ENCODE measurements around the gene YTHDF2.

YTHDF2 gene

DNA sequence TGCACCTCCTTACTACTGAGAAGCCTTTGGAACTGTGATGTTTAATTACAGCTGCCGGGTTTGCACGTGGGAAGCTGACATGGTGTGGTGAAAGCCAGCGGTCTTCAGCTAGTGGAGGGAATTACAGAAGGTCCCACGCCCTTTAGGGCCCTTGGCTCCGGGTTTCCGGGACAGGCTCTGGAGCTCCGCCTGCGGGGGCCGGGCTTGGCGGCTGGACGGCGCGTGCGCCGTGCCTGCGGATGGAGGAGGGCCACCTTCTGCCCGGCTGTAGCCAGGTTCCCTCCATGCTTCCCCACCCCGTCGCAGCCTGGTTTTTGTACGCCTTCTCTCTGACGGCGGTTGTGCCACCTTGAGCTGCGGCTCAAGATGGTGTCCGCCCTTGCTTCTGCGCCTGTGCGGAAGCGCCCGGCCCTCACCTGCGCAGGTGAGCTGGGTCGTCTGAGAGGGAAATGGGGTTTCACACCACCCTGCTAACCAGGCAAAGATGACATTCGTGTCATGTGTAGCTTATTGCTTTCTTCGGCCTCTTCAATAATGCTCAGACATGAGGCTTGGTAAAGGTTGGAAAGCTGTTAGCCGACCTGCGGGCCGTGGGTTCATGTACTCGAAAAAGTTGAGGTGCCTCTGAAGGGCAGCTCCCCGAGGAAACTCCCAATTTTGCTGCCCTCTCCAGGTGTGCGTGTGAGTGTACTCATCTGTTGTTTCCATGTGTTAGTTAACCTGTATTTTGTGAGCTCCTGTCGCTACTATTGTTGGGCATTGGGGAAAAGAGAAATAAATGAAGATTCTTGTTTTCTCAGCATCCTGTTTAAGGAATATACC lies 38.6 kb downstream of the YTHDF2 start:
- no peaks in the 10 kb centered on the region for H3K79me2 ChIP-seq (ENCODE audit: control insufficient read depth, insufficient read depth, low read length)
- no peaks in the 10 kb centered on the region for H3K27me3 ChIP-seq (ENCODE audit: insufficient read depth, low read length, poor library complexity)
- no peak overlapping the region for H3K18ac ChIP-seq (ENCODE audit: low read length)
- H4K5ac ChIP-seq (ENCODE audit: low read length) = no peak overlapping the region
- H2BK120ac ChIP-seq (ENCODE audit: low read depth, low read length) = no peak overlapping the region
- H3K23ac ChIP-seq (ENCODE audit: low read length) = no peak overlapping the region
- H3K4ac ChIP-seq (ENCODE audit: low read depth, low read length) = no peak overlapping the region
- H2AK5ac ChIP-seq (ENCODE audit: low read length) = no peak overlapping the region
- H3K27ac ChIP-seq (ENCODE audit: low read depth, low read length) = no peak overlapping the region
- no peaks in the 10 kb centered on the region for H3K79me1 ChIP-seq (ENCODE audit: low read length)
- H2BK5ac ChIP-seq (ENCODE audit: low read length) = no peak overlapping the region
- peaks cover 1% of the 10 kb centered on the region for H3K36me3 ChIP-seq (ENCODE audit: control insufficient read depth, insufficient read depth, low read length)
- no peak overlapping the region for H4K8ac ChIP-seq (ENCODE audit: low read depth, low read length)
- H3K4me1 ChIP-seq (ENCODE audit: control insufficient read depth, low read depth, low read length) = no peaks in the 10 kb centered on the region
- no CpG with 5 or more reads among the region's 39 CpGs for WGBS (ENCODE audit: extremely low coverage, insufficient coverage, low lambda C conversion rate)
- no peak overlapping the region for H3K4me2 ChIP-seq (ENCODE audit: low read length)
- DNase-seq = peak; percentile 32
- no peak overlapping the region for H3K4me3 ChIP-seq (ENCODE audit: low read length)
- H2BK15ac ChIP-seq (replicated peaks; ENCODE audit: low read depth) = no peak overlapping the region
- H3K9ac ChIP-seq (ENCODE audit: low read length) = peak overlapping the region; percentile 28
- H3K56ac ChIP-seq (ENCODE audit: low read length) = peak overlapping the region; percentile 22

GRCh38 chr1:28776341-28776740 lies 39.6 kb downstream of the YTHDF2 start:
- Histone ChIP-seq H4K5ac (ENCODE audit: low read length) (no peak overlapping the region), H2BK5ac (ENCODE audit: low read length) (no peak overlapping the region), H2BK120ac (ENCODE audit: low read depth, low read length) (no peak overlapping the region), H3K56ac (ENCODE audit: low read length) (no peak overlapping the region), H3K4ac (ENCODE audit: low read depth, low read length) (no peak overlapping the region), H2BK15ac (replicated peaks; ENCODE audit: low read depth) (no peak overlapping the region), H3K79me1 (ENCODE audit: low read length) (no peaks in the 10 kb centered on the region), H3K4me2 (ENCODE audit: low read length) (no peak overlapping the region), H2AK5ac (ENCODE audit: low read length) (no peak overlapping the region), H3K27me3 (ENCODE audit: insufficient read depth, low read length, poor library complexity) (no peaks in the 10 kb centered on the region), H3K79me2 (ENCODE audit: control insufficient read depth, insufficient read depth, low read length) (no peaks in the 10 kb centered on the region), H3K18ac (ENCODE audit: low read length) (no peak overlapping the region), H3K9ac (ENCODE audit: low read length) (no peak overlapping the region), H4K8ac (ENCODE audit: low read depth, low read length) (no peak overlapping the region), H3K27ac (ENCODE audit: low read depth, low read length) (no peak overlapping the region), H3K23ac (ENCODE audit: low read length) (no peak overlapping the region), H3K4me1 (ENCODE audit: control insufficient read depth, low read depth, low read length) (no peaks in the 10 kb centered on the region), H3K4me3 (ENCODE audit: low read length) (no peak overlapping the region), H3K36me3 (ENCODE audit: control insufficient read depth, insufficient read depth, low read length) (peaks cover 1% of the 10 kb centered on the region)
- no CpG with 5 or more reads among the region's 17 CpGs for WGBS (ENCODE audit: extremely low coverage, insufficient coverage, low lambda C conversion rate)
- DNase-seq = no peak

DNA sequence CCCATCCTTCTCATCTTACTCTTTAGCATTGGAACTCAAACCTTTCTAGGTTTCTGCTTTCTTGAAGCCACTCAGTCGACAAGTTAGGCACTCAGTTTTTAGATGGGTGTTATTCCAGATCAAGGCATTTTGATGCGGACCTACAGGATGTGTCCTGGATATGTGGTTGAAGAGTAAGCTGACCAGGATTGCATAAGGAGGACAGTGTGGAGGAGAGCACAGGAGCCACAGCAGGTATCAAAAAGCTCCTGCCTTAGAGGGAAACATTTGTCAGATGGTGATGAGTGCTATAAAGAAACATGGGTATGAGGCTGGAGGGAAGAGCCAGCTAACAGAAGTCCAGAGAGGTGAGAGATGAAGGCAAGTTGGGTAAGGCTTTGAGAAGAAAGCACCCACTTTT lies 41.3 kb downstream of the YTHDF2 start:
- WGBS (ENCODE audit: extremely low coverage, insufficient coverage, low lambda C conversion rate) = no CpG with 5 or more reads among the region's 2 CpGs
- Histone ChIP-seq H3K4me1 (ENCODE audit: control insufficient read depth, low read depth, low read length) (peaks cover 4% of the 10 kb centered on the region), H3K36me3 (ENCODE audit: control insufficient read depth, insufficient read depth, low read length) (peaks cover 1% of the 10 kb centered on the region), H3K23ac (ENCODE audit: low read length) (no peak overlapping the region), H3K4ac (ENCODE audit: low read depth, low read length) (no peak overlapping the region), H3K79me2 (ENCODE audit: control insufficient read depth, insufficient read depth, low read length) (no peaks in the 10 kb centered on the region), H2BK15ac (replicated peaks; ENCODE audit: low read depth) (no peak overlapping the region), H2AK5ac (ENCODE audit: low read length) (no peak overlapping the region), H2BK5ac (ENCODE audit: low read length) (no peak overlapping the region), H3K4me2 (ENCODE audit: low read length) (no peak overlapping the region), H3K79me1 (ENCODE audit: low read length) (no peaks in the 10 kb centered on the region), H4K5ac (ENCODE audit: low read length) (no peak overlapping the region), H4K8ac (ENCODE audit: low read depth, low read length) (no peak overlapping the region), H3K18ac (ENCODE audit: low read length) (no peak overlapping the region), H3K9ac (ENCODE audit: low read length) (no peak overlapping the region), H3K56ac (ENCODE audit: low read length) (no peak overlapping the region), H3K27ac (ENCODE audit: low read depth, low read length) (no peak overlapping the region), H2BK120ac (ENCODE audit: low read depth, low read length) (no peak overlapping the region), H3K4me3 (ENCODE audit: low read length) (no peak overlapping the region), H3K27me3 (ENCODE audit: insufficient read depth, low read length, poor library complexity) (no peaks in the 10 kb centered on the region)
- no peak for DNase-seq

- H3K79me2 ChIP-seq (ENCODE audit: control insufficient read depth, insufficient read depth, low read length) = no peaks in the 10 kb centered on the region
- no CpG with 5 or more reads among the region's 6 CpGs for WGBS (ENCODE audit: extremely low coverage, insufficient coverage, low lambda C conversion rate)
Observed at GRCh38 chr1:28779751-28780408, 43.1 kb downstream of the YTHDF2 start.

GRCh38 chr1:28781305-28781704 lies 44.6 kb downstream of the YTHDF2 start:
- no peaks in the 10 kb centered on the region for H3K27me3 ChIP-seq (ENCODE audit: insufficient read depth, low read length, poor library complexity)
- H4K8ac ChIP-seq (ENCODE audit: low read depth, low read length) = no peak overlapping the region
- H3K23ac ChIP-seq (ENCODE audit: low read length) = no peak overlapping the region
- no peak overlapping the region for H3K4ac ChIP-seq (ENCODE audit: low read depth, low read length)
- H3K4me1 ChIP-seq (ENCODE audit: control insufficient read depth, low read depth, low read length) = peaks cover 4% of the 10 kb centered on the region
- no peak overlapping the region for H2BK15ac ChIP-seq (replicated peaks; ENCODE audit: low read depth)
- no peak overlapping the region for H2BK5ac ChIP-seq (ENCODE audit: low read length)
- H2BK120ac ChIP-seq (ENCODE audit: low read depth, low read length) = no peak overlapping the region
- H3K79me2 ChIP-seq (ENCODE audit: control insufficient read depth, insufficient read depth, low read length) = no peaks in the 10 kb centered on the region
- H3K4me3 ChIP-seq (ENCODE audit: low read length) = no peak overlapping the region
- H4K5ac ChIP-seq (ENCODE audit: low read length) = no peak overlapping the region
- H3K36me3 ChIP-seq (ENCODE audit: control insufficient read depth, insufficient read depth, low read length) = no peaks in the 10 kb centered on the region
- H2AK5ac ChIP-seq (ENCODE audit: low read length) = no peak overlapping the region
- no CpG with 5 or more reads among the region's 11 CpGs for WGBS (ENCODE audit: extremely low coverage, insufficient coverage, low lambda C conversion rate)
- no peak overlapping the region for H3K18ac ChIP-seq (ENCODE audit: low read length)
- H3K56ac ChIP-seq (ENCODE audit: low read length) = no peak overlapping the region
- H3K4me2 ChIP-seq (ENCODE audit: low read length) = no peak overlapping the region
- no peaks in the 10 kb centered on the region for H3K79me1 ChIP-seq (ENCODE audit: low read length)
- no peak overlapping the region for H3K9ac ChIP-seq (ENCODE audit: low read length)
- no peak for DNase-seq
- no peak overlapping the region for H3K27ac ChIP-seq (ENCODE audit: low read depth, low read length)

More at GRCh38 chr1:28779751-28780408, 43.1 kb downstream of the YTHDF2 start:
- Histone ChIP-seq H3K4me3 (ENCODE audit: low read length) (no peak overlapping the region), H3K4ac (ENCODE audit: low read depth, low read length) (no peak overlapping the region), H4K5ac (ENCODE audit: low read length) (no peak overlapping the region), H3K27ac (ENCODE audit: low read depth, low read length) (no peak overlapping the region), H4K8ac (ENCODE audit: low read depth, low read length) (no peak overlapping the region), H3K23ac (ENCODE audit: low read length) (no peak overlapping the region), H3K4me2 (ENCODE audit: low read length) (no peak overlapping the region), H2BK15ac (replicated peaks; ENCODE audit: low read depth) (no peak overlapping the region), H3K18ac (ENCODE audit: low read length) (no peak overlapping the region), H3K36me3 (ENCODE audit: control insufficient read depth, insufficient read depth, low read length) (peaks cover under 1% of the 10 kb centered on the region), H3K27me3 (ENCODE audit: insufficient read depth, low read length, poor library complexity) (no peaks in the 10 kb centered on the region), H2BK120ac (ENCODE audit: low read depth, low read length) (no peak overlapping the region), H3K9ac (ENCODE audit: low read length) (no peak overlapping the region), H3K56ac (ENCODE audit: low read length) (no peak overlapping the region), H2BK5ac (ENCODE audit: low read length) (no peak overlapping the region), H2AK5ac (ENCODE audit: low read length) (no peak overlapping the region), H3K79me1 (ENCODE audit: low read length) (no peaks in the 10 kb centered on the region), H3K4me1 (ENCODE audit: control insufficient read depth, low read depth, low read length) (peaks cover 4% of the 10 kb centered on the region)
- no peak for DNase-seq
